Stimulated activated naive CD8-positive, alpha-beta T cell treated with anti-CD3 and anti-CD28 coated beads, Interleukin-15, Interleukin-2, amounts not matched to agents 100 U/mL and 50 U/mL, for 24 hours (primary cell): ENCODE results near the gene COPS7B.

Source experiments
- ATAC-seq: fragments of 150-1000 bp; cut with Tn5 transposase; one replicate; pipeline ENCODE4 v1.10.0; 2021
- DNase-seq: peaks from one replicate; pipeline ENCODE4 v3.0.0; 2021

Gene COPS7B

GRCh38 chr2:231785822-231786176 lies 446 bp upstream of the COPS7B start:
- DNase-seq (no peak), ATAC-seq (no peak)

GRCh38 chr2:231786917-231787292 lies 660 bp downstream of the COPS7B start:
- DNase-seq (no peak), ATAC-seq (no peak)

- DNase-seq (no peak), ATAC-seq (no peak)
These were observed 4.9 kb downstream of the COPS7B start for GRCh38 chr2:231791107-231791506.

- no peak for DNase-seq
- no peak for ATAC-seq
These were observed 8.1 kb downstream of the COPS7B start for GRCh38 chr2:231794383-231794782.

GRCh38 chr2:231795525-231796327 lies 9.5 kb downstream of the COPS7B start:
- no peak for DNase-seq
- ATAC-seq, result no peak

GRCh38 chr2:231800493-231801091 lies 14.3 kb downstream of the COPS7B start:
- DNase-seq (peak; percentile 64), ATAC-seq (peak; percentile 32)

- ATAC-seq, result no peak
- DNase-seq, result no peak
These were observed 17.4 kb downstream of the COPS7B start for GRCh38 chr2:231803501-231804138.

GRCh38 chr2:231807020-231807419 lies 20.8 kb downstream of the COPS7B start:
- no peak for DNase-seq

GRCh38 chr2:231810905-231811304 lies 24.7 kb downstream of the COPS7B start:
- DNase-seq (no peak), ATAC-seq (no peak)

More at GRCh38 chr2:231807020-231807419, 20.8 kb downstream of the COPS7B start:
- ATAC-seq, result no peak

- no peak for DNase-seq
- no peak for ATAC-seq
These were observed 30.2 kb downstream of the COPS7B start for GRCh38 chr2:231816327-231817026.

- no peak for DNase-seq
These were observed 33.3 kb downstream of the COPS7B start for GRCh38 chr2:231819447-231820042.

GRCh38 chr2:231820786-231821303 lies 34.6 kb downstream of the COPS7B start:
- ATAC-seq (no peak), DNase-seq (no peak)

More at GRCh38 chr2:231819447-231820042, 33.3 kb downstream of the COPS7B start:
- ATAC-seq, result no peak

- no peak for ATAC-seq
- no peak for DNase-seq
These were observed 35.7 kb downstream of the COPS7B start for GRCh38 chr2:231821908-231822307.

- ATAC-seq (no peak), DNase-seq (no peak)
These were observed 66.9 kb downstream of the COPS7B start for GRCh38 chr2:231853105-231853504.

GRCh38 chr2:231854616-231855125 lies 68.4 kb downstream of the COPS7B start:
- no peak for DNase-seq
- no peak for ATAC-seq

GRCh38 chr2:231856959-231857358 lies 70.7 kb downstream of the COPS7B start:
- DNase-seq (no peak), ATAC-seq (no peak)
